Measurements from ENCODE around the gene ZNF823.
"Not testable (repeated sequence)": the region's sequence is repeated elsewhere in the genome, so short reads cannot be mapped to it uniquely, and the experiment has no call there.

ZNF823 gene

DNA sequence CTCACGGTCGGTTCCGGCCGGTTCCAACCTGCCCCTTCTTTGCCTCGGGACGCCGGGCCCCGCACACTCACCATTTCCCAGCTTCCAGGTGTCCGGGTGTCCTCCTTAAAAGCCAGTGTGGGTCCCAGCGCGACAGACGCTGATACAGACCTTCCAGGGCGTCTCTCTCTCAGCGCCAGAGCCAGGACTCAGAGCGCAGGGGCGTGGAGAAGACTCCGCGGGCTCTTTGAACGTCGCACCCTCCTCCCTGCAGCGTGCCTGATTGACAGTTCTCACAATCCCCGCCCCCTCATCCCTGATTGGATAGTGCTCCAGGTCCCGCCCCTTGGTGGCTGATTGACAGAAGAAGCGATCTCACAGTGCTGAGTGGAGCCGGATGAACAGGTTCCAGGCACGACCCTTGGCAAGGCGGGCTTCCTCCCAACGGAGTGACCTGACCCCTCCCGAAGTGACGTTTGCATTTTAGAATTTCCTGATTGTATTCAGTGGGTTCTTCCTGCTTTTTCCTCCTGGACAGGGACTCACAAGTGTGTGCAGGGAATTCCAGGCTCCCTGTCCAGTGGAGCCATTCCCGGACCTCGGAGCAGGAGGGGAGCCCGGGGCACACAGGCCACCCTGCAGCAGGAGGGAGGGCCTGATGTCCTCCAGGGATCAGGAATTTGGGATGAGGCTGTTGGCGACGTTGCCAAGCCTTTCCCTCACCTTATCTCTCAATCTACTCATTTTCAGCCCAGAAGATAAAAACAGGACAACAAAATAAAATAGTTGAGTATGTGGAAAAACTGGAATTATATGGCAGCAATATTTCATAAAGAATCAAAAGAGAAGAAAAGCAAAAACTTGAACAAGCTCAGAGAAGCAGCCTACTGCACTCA, at the start of gene ZNF823:
ZNF823 (minus strand) TSS at position 201 of the 875 bp plus-strand sequence; CDS start at position 74, 127 bp downstream.
- DNase-seq (ENCODE audit: low read depth), result peak; percentile 97

DNA sequence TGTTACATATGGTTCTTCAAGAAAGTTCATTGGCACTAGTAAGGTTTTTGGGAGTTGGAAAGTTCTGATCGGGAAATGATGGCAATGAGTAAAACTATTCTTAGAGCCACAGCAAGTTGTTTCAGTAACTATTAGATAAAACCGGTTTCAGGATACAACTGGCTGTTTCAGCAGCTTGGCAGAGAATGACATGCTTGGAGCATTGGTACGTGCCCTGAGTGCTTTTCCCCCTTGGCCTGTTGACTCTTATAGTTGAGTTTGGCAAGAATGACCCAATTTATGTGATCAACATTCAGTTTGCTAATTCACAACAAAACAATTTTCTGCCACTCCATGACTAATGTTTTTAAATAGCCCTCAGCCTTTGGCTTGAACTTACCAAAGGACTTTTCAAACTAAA, 48.8 kb upstream of the ZNF823 start:
- no peak for DNase-seq (ENCODE audit: low read depth)

DNA sequence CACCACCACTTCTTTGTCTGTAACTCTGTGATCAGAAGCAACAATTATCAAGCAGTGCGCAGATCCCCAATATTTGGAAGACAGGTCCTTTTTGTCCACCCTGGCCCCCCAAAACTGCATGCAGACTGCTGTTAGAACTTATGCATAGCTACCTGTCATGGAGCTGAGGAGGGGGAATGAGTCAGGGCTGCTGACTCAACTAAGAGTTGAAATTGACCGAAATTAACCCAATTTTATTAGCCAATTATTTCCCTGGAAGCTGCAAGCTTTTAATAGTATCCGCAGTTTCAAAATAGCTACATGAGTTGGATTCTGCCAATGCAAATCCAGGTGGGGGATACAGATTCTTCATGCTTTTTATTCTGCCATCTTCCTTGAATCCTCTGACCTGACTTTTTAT, 45.6 kb upstream of the ZNF823 start:
- no peak for DNase-seq (ENCODE audit: low read depth)

DNA sequence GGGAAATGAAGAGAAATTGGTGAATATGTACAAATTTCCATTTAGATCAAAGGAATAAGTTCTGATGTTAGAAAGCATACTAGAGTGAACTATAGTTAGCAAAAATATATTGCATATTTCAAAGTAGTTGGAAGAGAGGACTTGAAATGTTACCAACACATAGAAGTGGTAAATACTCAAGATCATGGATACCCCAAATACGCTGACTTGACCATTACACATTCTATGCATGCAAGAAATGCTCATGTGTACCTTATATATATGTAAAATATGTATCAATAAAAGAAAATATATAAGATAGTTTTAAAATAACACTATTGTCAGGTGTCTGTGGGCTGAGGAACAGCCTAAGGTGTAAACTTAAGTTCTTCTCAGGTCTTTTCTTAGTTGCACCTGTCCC, 45.0 kb upstream of the ZNF823 start:
- no peak for DNase-seq (ENCODE audit: low read depth)

DNA sequence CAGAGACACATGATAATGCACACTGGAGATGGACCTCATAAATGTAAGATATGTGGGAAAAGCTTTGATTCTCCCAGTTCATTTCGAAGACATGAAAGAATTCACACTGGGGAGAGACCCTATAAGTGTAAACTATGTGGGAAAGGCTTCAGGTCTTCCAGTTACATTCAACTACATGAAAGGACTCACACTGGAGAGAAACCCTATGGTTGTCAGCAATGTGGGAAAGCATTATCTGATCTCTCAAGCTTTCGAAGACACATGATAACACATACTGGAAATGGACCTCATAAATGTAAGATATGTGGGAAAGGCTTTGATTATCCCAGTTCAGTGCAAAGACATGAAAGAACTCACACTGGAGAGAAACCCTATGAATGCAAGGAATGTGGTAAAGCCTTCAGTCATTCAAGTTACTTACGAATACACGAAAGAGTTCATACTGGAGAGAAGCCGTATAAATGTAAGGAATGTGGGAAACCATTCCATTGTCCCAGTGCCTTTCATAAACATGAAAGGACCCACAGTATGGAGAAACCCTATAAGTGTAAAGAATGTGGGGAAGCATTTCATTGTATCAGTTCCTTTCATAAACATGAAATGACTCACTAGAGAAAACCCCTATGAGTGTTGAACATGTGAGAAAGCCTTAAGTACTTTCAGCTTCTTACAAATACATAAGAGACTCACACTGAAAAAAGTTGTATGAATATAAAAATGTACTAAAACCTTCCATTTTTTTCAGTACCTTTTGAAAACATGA, 42.7 kb upstream of the ZNF823 start:
- no peak for DNase-seq (ENCODE audit: low read depth)

DNA sequence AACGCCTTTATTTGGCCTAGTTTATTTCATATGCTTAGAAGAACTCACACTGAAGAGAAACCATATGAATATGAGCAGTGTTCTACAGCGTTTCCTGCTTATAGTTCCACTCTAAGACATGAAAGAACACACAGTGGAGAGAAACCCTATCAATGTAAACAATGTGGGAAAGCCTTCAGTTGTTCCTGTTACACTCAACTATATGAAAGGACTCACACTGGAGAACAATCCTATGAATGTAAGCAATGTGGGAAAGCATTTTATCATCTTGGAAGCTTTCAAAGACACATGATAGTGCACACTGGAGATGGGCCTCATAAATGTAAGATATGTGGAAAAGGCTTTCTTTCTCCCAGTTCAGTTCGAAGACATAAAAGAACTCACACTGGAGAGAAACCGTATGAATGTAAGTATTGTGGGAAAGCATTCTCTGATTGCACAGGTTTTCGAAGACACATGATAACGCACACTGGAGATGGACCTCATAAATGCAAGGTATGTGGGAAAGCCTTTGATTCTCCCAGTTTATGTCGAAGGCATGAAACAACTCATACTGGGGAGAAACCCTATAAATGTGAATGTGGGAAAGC, 41.8 kb upstream of the ZNF823 start:
- DNase-seq (ENCODE audit: low read depth), result no peak

DNA sequence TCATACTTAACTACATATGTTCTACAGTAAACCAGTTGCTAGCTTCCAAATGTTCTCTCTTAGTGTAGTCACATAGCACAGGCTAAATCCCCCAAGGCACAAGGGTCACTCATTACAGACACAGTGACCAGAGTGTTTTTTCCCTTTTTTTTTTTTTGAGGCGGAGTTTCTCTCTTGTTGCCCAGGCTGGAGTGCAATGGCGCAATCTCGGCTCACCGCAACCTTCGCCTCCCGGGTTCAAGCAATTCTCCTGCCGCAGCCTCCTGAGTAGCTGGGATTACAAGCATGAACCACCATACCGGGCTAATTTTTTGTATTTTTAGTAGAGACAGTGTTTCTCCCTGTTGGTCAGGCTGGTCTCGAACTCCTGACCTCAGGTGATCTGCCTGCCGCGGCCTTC, 37.9 kb upstream of the ZNF823 start:
- DNase-seq (ENCODE audit: low read depth), result not testable (repeated sequence)

DNA sequence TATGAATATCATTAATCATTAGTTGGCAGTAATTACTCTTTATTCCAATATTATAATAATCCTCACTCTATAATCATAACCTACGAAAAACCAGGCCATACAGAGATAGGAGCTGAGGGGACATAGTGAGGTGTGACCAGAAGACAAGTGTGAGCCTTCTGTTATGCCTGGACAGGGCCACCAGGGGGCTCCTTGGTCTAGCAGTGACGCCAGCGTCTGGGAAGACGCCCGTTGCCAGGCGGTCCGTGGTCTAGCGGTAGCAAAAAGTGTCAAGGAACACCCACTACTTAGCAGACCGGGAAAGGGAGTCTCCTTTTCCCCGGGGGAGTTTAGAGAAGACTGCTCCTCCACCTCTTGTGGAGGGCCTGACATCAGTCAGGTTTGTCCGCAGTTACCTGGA, 32.8 kb upstream of the ZNF823 start:
- not testable (repeated sequence) for DNase-seq (ENCODE audit: low read depth)

DNA sequence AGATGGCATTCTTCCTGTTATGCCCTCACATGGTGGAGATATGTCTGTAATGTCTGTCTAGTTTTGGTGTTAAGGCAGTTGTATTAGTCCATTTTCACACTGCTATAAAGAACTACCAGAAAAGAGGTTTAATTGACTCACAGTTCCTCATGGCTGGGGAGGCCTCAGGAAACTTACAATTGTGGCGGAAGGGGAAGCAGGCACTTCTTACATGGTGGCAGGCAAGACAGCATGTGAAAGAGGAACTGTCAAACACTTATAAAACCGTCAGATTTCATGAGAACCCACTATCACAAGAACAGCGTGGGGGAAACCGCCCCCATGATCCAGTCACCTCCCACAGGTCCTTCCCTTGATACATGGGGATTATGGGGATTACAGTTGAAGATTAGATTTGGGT, 31.2 kb upstream of the ZNF823 start:
- no peak for DNase-seq (ENCODE audit: low read depth)

DNA sequence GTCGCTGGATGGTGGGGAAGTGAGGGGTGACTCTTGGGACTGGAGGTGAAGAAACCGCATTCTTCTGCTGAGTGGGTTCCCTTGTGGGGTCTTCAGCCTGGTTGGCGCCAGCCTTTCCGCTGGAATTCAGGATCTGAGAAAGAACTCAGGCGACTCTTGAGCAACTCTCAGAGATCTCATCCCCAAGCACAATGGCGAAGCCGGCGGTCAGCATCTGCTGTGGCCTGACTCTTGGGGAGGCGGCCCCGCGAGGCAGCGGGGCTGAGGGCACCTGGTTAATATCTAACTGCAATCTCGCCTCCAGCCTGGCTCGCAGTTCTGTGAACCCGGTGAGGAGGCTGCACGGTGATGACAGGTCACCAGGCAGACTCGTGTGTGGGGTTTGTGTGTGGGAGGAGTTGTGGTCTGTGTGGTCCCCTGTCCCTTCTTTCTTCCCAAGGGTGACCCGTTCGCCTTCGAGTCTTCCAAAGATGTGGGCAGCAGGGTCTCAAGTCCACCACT, 28.9 kb upstream of the ZNF823 start:
- peak; percentile 34 for DNase-seq (ENCODE audit: low read depth)

DNA sequence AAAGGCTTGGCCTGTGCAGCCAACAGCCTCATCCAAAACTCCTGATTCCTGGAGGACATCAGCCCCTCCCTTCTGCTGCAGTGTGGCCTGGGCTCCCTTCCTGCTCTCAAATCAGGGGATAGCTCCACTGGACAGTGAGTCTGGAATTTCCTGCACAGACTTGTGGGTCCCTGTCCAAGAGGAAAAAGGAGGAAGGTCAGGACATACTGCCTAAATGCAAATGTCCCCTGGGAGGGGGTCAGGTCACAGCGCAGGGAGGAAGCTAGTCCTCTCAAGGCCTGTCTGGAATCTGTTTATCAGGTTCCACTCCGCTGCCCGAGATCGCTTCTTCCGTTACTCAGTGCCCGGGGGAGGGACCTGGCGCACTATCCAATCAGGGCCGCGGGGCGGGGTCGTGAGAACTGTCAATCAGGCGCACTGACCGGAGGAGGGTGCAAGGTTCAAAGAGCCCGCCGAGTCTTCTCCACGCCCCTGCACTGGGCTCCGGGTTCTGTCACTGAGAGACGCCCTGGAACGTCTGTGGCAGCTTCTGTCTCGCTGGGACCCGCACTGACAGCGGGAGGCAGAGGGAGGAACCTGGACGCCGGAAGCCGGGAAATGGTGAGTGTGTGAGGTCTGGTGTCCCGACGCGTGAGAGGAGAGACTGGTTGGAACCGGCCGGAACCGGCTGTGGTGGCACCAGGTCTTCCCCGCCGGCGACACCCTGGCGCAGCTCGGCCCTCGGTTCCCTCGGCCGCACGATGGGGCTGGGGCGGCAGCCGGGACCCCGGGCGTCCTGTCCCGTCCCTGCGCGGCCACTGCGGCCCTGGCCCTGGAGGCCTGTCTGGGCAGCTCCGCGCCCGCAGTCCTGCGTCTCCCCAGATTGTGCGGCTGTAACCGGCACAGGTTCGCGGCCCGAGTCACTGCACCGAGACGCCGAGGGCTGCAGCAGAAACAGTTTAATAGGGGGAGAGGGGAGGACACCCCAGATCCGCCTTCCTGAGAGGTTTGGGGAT, 28.1 kb upstream of the ZNF823 start, which contains the start of gene ZNF441:
ZNF441 (plus strand) TSS at position 404 of the 995 bp plus-strand sequence; CDS start at position 598, 194 bp downstream.
- peak; percentile 93 for DNase-seq (ENCODE audit: low read depth)

DNA sequence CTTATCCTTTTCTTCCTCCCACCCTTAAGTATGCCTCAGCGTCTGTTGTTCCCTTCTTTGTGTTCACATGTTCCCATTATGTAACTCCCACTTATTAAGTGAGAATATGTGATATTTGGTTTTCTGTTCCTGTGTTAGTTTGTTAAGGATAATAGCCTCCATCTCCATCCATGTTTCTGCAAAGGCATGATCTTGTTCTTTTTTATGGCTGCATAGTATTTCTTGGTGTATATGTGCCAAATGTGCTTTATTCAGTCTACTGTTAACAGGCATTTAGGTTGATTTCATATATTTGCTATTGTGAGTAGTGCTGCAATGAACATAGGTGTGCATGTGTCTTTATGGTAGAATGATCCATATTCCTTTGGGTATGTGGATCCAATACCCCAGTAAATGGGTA, 24.9 kb upstream of the ZNF823 start:
- no peak for DNase-seq (ENCODE audit: low read depth)

DNA sequence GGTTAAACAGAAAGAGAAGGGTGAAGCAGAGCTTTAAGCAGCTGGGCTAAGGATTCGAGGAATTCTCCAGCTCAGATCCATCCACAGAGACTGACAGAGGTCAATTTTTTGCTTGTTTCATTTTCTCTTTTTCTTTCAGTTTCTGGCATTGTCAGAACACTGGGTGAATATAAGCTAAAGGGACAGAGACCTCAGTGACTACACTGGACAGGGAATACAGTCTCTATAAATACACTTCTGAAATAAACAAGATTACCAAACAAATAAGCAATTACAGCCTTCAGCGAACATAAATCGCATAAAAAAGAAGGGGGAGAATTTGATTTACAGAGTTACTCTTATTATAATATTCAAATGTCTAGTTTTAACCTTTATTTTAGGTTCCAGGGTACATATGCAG, 24.4 kb upstream of the ZNF823 start:
- DNase-seq (ENCODE audit: low read depth), result no peak

DNA sequence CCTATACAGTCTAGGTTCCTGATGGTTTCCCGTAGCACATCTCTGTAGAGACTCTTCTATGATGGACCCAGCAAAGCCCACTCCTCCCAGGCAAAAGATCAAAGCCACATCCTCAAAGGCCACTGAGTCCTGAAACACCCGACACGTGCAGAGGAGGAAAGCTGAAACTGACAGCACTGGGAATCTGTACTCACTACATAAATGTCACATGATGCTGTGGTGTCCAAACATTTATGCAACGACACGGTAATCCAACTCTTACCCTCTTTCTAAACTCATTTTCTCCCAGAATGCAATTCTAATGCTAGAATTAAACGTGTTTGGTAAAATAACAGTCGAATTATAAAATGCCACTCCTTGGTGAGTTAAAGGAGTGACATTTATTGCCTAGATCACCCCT, 21.1 kb upstream of the ZNF823 start:
- DNase-seq (ENCODE audit: low read depth), result no peak

DNA sequence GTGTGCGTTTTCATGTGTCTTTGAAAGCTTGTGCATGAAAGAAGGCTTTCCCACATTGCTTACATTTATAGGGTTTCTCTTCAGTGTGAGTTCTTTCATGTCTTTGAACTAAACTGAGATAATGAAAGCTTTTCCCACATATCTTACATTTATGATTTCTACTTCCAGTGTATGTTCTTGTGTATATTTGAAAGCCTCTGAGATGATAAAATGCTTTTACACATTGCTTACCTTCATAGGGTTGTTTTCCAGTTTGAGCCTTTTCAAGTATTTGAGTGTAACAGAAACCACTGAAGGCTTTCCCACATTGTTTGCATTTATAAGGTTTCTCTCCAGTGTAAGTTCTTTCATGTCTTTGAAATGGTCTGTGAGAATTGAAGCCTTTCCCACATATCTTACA, 18.2 kb upstream of the ZNF823 start:
- no peak for DNase-seq (ENCODE audit: low read depth)

DNA sequence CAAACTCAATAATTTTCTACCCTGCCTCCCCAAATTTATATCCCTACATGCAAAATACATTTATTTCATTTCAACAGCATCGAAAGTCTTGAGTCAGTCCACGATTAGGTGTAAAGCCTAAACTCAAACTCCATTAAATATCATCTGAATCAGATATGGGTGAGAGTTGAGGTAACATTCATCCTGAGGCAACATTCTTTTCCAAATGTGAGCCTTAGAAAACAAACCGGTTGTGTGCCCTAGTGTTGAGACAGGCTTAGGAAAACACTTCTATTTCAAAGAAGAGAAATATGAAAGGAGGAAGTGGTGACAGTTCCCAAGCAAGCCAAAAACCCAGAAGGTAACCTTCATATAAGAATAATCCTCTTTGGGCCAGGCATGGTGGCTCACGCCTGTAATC, 15.9 kb upstream of the ZNF823 start:
- DNase-seq (ENCODE audit: low read depth), result no peak

DNA sequence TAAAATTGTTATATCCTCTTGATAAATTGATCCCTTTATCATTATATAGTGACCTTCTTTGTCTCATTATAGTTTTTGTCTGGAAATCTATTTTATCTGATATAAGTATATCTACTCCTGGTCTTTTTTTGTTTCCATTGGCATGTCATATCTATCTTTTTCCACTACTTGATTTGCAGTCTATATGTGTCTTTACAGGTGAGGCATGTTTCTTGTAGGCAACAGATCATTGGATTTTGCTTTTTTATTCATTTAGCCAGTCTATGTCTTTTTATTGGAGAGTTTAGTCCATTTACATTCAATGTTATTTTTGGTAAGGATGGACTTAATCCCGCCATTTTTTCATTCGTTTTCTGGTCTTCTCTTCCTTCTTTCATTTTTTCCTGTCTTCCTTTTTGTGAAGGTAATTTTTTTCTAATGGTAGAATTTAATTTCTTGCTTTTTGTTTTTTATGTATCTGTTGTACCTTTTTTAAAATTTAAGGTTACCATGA, 13.5 kb upstream of the ZNF823 start:
- DNase-seq (ENCODE audit: low read depth), result no peak

DNA sequence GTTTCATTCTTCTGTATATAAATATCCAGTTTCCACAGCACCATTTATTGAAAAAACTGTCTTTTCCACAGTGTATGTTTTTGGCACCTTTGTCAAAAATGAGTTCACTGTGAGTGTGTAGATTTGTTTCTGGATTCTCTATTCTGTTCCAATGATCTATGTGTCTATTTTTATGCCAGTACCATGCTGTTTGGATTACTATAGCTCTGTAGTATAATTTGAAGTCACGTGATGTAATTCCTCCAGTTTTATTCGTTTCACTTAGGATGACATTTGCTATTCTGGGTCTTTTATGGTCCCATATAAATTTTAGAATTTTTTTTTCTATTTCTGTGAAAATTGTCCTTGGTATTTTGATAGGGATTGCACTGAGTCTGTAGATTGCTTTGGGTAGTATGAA, 11.0 kb upstream of the ZNF823 start:
- DNase-seq (ENCODE audit: low read depth), result no peak

DNA sequence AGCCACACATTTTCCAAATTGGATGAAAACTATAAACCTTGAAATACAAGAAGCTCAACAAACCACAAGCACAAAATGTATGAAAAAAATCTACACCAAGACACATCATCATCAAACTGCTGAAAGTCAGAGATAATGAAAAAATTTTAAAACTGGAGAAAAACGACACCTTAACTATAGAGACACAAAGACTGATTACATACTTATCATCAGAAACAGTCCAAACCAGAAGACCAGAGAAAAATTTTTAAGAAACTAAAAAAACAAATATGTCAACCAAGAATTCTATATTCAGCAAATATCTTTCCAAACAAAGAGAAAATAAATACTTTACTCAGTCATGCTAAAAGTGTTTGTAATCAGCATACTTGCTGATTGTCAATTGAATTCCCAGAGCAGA, 8.5 kb upstream of the ZNF823 start:
- no peak for DNase-seq (ENCODE audit: low read depth)

DNA sequence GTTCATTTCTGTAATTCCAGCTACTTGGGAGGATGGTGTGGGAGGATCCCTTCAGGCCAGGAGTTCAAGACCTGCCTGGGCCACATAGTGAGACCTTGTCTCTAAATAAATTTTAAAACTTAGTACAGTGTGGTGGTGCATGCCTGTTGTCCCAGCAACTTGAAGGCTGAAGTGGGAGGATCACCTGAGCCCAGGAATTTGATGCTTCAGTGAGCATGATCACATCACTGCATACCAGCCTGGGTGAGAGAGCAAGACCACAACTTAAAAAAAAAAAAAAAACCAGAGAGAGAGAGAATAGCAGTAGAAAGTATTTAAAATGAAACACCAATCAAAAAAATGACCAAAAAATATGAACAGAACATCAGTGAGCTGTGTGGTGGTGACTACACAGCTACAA, 7.1 kb upstream of the ZNF823 start:
- no peak for DNase-seq (ENCODE audit: low read depth)
